Trophoblast cell (in vitro differentiated cells and primary cell): ENCODE measurements around the gene MMP20.

Source experiments
- DNase-seq, 2 donors: peaks; one replicate each; pipeline ENCODE4 v3.0.0-alpha.2; 2016
- H2AFZ ChIP-seq: 2 replicates; pipeline ENCODE4 v1.6.1; 2013; ENCODE audit warnings: low read length, moderate library complexity, mild to moderate bottlenecking; ENCODE audit not compliant: insufficient read depth, poor library complexity
- H2AK5ac ChIP-seq: 2 replicates; pipeline ENCODE4 v1.6.1; 2013; ENCODE audit warnings: mild to moderate bottlenecking, low read length
- H2BK120ac ChIP-seq: 2 replicates; pipeline ENCODE4 v1.6.1; 2013; ENCODE audit warnings: low read length, mild to moderate bottlenecking, moderate library complexity; ENCODE audit not compliant: insufficient read depth, poor library complexity
- H2BK12ac ChIP-seq: 2 replicates; pipeline ENCODE4 v1.6.1; 2013; ENCODE audit warnings: mild to moderate bottlenecking, low read length, moderate library complexity
- H2BK5ac ChIP-seq: 2 replicates; pipeline ENCODE4 v1.6.1; 2013; ENCODE audit warnings: low read length, low read depth, moderate library complexity, mild to moderate bottlenecking; ENCODE audit not compliant: poor library complexity
- H3K14ac ChIP-seq: 2 replicates; pipeline ENCODE4 v1.6.1; 2013; ENCODE audit warnings: mild to moderate bottlenecking, low read length
- H3K18ac ChIP-seq: 2 replicates; pipeline ENCODE4 v1.6.1; 2013; ENCODE audit warnings: mild to moderate bottlenecking, low read length
- H3K23ac ChIP-seq: 2 replicates; pipeline ENCODE4 v1.6.1; 2013; ENCODE audit warnings: low read length
- H3K27ac ChIP-seq: 2 replicates; pipeline ENCODE4 v1.5.1; 2013; ENCODE audit warnings: low read depth, mild to moderate bottlenecking, inconsistent platforms, low read length, moderate library complexity
- H3K27me3 ChIP-seq: 2 replicates; pipeline ENCODE4 v1.6.1; 2013; ENCODE audit warnings: inconsistent platforms, mild to moderate bottlenecking, low read length, moderate library complexity; ENCODE audit not compliant: insufficient read depth
- H3K36me3 ChIP-seq, 2 experiments: 1 replicate in 1 of 2; 2 replicates in 1 of 2; pipeline ENCODE4 v1.6.1; 2013; ENCODE audit warnings: low read length in 2 of 2, mild to moderate bottlenecking in 2 of 2, moderate library complexity in 1 of 2; ENCODE audit not compliant: insufficient read depth in 2 of 2, control insufficient read depth in 1 of 2
- H3K4ac ChIP-seq: 2 replicates; pipeline ENCODE4 v1.6.1; 2013; ENCODE audit warnings: low read depth, mild to moderate bottlenecking, low read length, moderate library complexity
- H3K4me1 ChIP-seq, 2 experiments: 1 replicate in 1 of 2; 2 replicates in 1 of 2; pipeline ENCODE4 v1.6.1; 2013; ENCODE audit warnings: low read length in 2 of 2, mild to moderate bottlenecking in 2 of 2, moderate library complexity in 1 of 2; ENCODE audit not compliant: insufficient read depth in 2 of 2, control insufficient read depth in 1 of 2
- H3K4me2 ChIP-seq: 2 replicates; pipeline ENCODE4 v1.6.1; 2013; ENCODE audit warnings: inconsistent platforms, mild to moderate bottlenecking, low read length, moderate library complexity
- H3K4me3 ChIP-seq: 2 replicates; pipeline ENCODE4 v1.5.1; 2013; ENCODE audit warnings: mild to moderate bottlenecking, low read depth, low read length, inconsistent platforms
- H3K79me1 ChIP-seq: one replicate; pipeline ENCODE4 v1.6.1; 2013; ENCODE audit warnings: low read length
- H3K79me2 ChIP-seq: 2 replicates; pipeline ENCODE4 v1.6.1; 2013; ENCODE audit warnings: low read length, mild to moderate bottlenecking; ENCODE audit not compliant: control insufficient read depth, insufficient read depth, poor library complexity
- H3K9ac ChIP-seq: 2 replicates; pipeline ENCODE4 v1.6.1; 2013; ENCODE audit warnings: mild to moderate bottlenecking, low read length
- H3K9me3 ChIP-seq: 2 replicates; pipeline ENCODE4 v1.6.1; 2013; ENCODE audit warnings: low read depth, mild to moderate bottlenecking, control low read depth, inconsistent platforms, low read length; ENCODE audit not compliant: insufficient read depth
- H4K12ac ChIP-seq: 2 replicates; pipeline ENCODE4 v1.6.1; 2013; ENCODE audit warnings: low read depth, mild to moderate bottlenecking, low read length, moderate library complexity
- H4K8ac ChIP-seq: 2 replicates; pipeline ENCODE4 v1.6.1; 2013; ENCODE audit warnings: low read depth, mild to moderate bottlenecking, low read length, moderate library complexity
- H4K91ac ChIP-seq: one replicate; pipeline ENCODE4 v1.6.1; 2013; ENCODE audit warnings: low read depth, mild to moderate bottlenecking, low read length, moderate library complexity
- WGBS: extraction: QIAGEN DNeasy Blood & Tissue Kit; methylation state at CpG from one replicate; pipeline ENCODE4 v1.1.7; 2013; ENCODE audit warnings: missing lambda C conversion rate; ENCODE audit not compliant: insufficient read length, insufficient coverage; ENCODE audit errors: extremely low coverage; 5-methylcytosine and 5-hydroxymethylcytosine counted together

MMP20 gene

GRCh38 chr11:102544594-102544993 is 80.5 kb downstream of the MMP20 start:
- Histone ChIP-seq H3K79me2 (no peaks in the 10 kb centered on the region), H3K4me2 (no peak overlapping the region), H3K27ac (no peak overlapping the region), H2BK12ac (no peak overlapping the region), H3K23ac (no peak overlapping the region), H4K91ac (no peak overlapping the region), H3K18ac (no peak overlapping the region), H2AFZ (no peak overlapping the region), H3K4me3 (no peak overlapping the region), H4K12ac (no peak overlapping the region), H3K36me3 (no peaks in the 10 kb centered on the region), H3K27me3 (no peaks in the 10 kb centered on the region), H2BK120ac (no peak overlapping the region), H2BK5ac (no peak overlapping the region), H3K9ac (no peak overlapping the region), H3K79me1 (no peaks in the 10 kb centered on the region), H2AK5ac (no peak overlapping the region), H3K4ac (no peak overlapping the region), H3K14ac (no peak overlapping the region), H4K8ac (no peak overlapping the region), H3K4me1 (peaks cover 0 to under 1% of the 10 kb centered on the region in 2 experiments), H3K9me3 (peaks cover under 1% of the 10 kb centered on the region)
- DNase-seq: no peak
- WGBS: no CpG with 5 or more reads among the region's 1 CpG

- no peak overlapping the region for H3K9ac ChIP-seq
- WGBS: no CpG with 5 or more reads among the region's 2 CpGs
- H2AFZ ChIP-seq: no peak overlapping the region
- DNase-seq: no peak
- H3K27me3 ChIP-seq: no peaks in the 10 kb centered on the region
- H3K9me3 ChIP-seq: peaks cover 3% of the 10 kb centered on the region
- no peak overlapping the region for H3K4me3 ChIP-seq
- H4K8ac ChIP-seq: no peak overlapping the region
- H3K18ac ChIP-seq: no peak overlapping the region
- peaks cover 0 to 3% of the 10 kb centered on the region in 2 experiments for H3K4me1 ChIP-seq
- H2BK5ac ChIP-seq: no peak overlapping the region
- no peak overlapping the region for H4K12ac ChIP-seq
- no peaks in the 10 kb centered on the region for H3K36me3 ChIP-seq
- no peaks in the 10 kb centered on the region for H3K79me2 ChIP-seq
- H2AK5ac ChIP-seq: no peak overlapping the region
- H4K91ac ChIP-seq: no peak overlapping the region
- no peak overlapping the region for H3K4me2 ChIP-seq
- H3K14ac ChIP-seq: no peak overlapping the region
- no peak overlapping the region for H3K4ac ChIP-seq
- H2BK12ac ChIP-seq: no peak overlapping the region
- H3K23ac ChIP-seq: no peak overlapping the region
- no peak overlapping the region for H3K27ac ChIP-seq
- no peaks in the 10 kb centered on the region for H3K79me1 ChIP-seq
- H2BK120ac ChIP-seq: no peak overlapping the region
Observed at GRCh38 chr11:102539567-102539966, 85.6 kb downstream of the MMP20 start.

GRCh38 chr11:102538932-102539331 is 86.2 kb downstream of the MMP20 start:
- Histone ChIP-seq H3K14ac (no peak overlapping the region), H2AK5ac (no peak overlapping the region), H2AFZ (no peak overlapping the region), H4K12ac (no peak overlapping the region), H3K27ac (no peak overlapping the region), H3K9me3 (peaks cover 3% of the 10 kb centered on the region), H2BK120ac (no peak overlapping the region), H2BK5ac (no peak overlapping the region), H4K8ac (no peak overlapping the region), H3K4me2 (no peak overlapping the region), H4K91ac (no peak overlapping the region), H3K23ac (no peak overlapping the region), H3K4me3 (no peak overlapping the region), H2BK12ac (no peak overlapping the region), H3K79me1 (no peaks in the 10 kb centered on the region), H3K4ac (no peak overlapping the region), H3K18ac (no peak overlapping the region), H3K9ac (no peak overlapping the region), H3K36me3 (no peaks in the 10 kb centered on the region), H3K27me3 (no peaks in the 10 kb centered on the region), H3K4me1 (peaks cover 0 to 3% of the 10 kb centered on the region in 2 experiments), H3K79me2 (no peaks in the 10 kb centered on the region)
- WGBS: no CpG with 5 or more reads among the region's 4 CpGs
- DNase-seq: no peak

- no peaks in the 10 kb centered on the region for H3K27me3 ChIP-seq
- peaks cover 0 to under 1% of the 10 kb centered on the region in 2 experiments for H3K4me1 ChIP-seq
- no peak overlapping the region for H2BK12ac ChIP-seq
- no peaks in the 10 kb centered on the region for H3K79me1 ChIP-seq
- H3K36me3 ChIP-seq: no peaks in the 10 kb centered on the region
- H3K79me2 ChIP-seq: no peaks in the 10 kb centered on the region
- H2AFZ ChIP-seq: no peak overlapping the region
- H3K4ac ChIP-seq: no peak overlapping the region
- DNase-seq: no peak
- H3K18ac ChIP-seq: no peak overlapping the region
- H2BK5ac ChIP-seq: no peak overlapping the region
- no CpG with 5 or more reads among the region's 6 CpGs for WGBS
- H3K4me2 ChIP-seq: no peak overlapping the region
- H4K12ac ChIP-seq: no peak overlapping the region
- no peak overlapping the region for H3K23ac ChIP-seq
- H4K91ac ChIP-seq: no peak overlapping the region
- no peak overlapping the region for H3K27ac ChIP-seq
- H2AK5ac ChIP-seq: no peak overlapping the region
- no peak overlapping the region for H3K9ac ChIP-seq
- no peak overlapping the region for H4K8ac ChIP-seq
- no peak overlapping the region for H2BK120ac ChIP-seq
- no peak overlapping the region for H3K4me3 ChIP-seq
- H3K9me3 ChIP-seq: peaks cover under 1% of the 10 kb centered on the region
- no peak overlapping the region for H3K14ac ChIP-seq
Observed at GRCh38 chr11:102534261-102534872, 90.8 kb downstream of the MMP20 start.
